ENCODE results near the gene TRIM41.

Gene TRIM41

GRCh38 chr5:181221105-181221791 lies 1.8 kb upstream of the TRIM41 start:
- DNase-seq (ENCODE audit: low read depth), result peak; percentile 23
- no peak for TF ChIP-seq CTCF (IDR thresholded peaks at IDR 0.05; ENCODE audit: insufficient read depth, low read depth, low read length, missing control alignments)
- H3K4me3 ChIP-seq (ENCODE audit: low read length), result no peak overlapping the region

GRCh38 chr5:181221792-181222629 lies 1.1 kb upstream of the TRIM41 start:
- TF ChIP-seq CTCF (IDR thresholded peaks at IDR 0.05; ENCODE audit: insufficient read depth, low read depth, low read length, missing control alignments), result no peak
- DNase-seq (ENCODE audit: low read depth), result peak; percentile 95
- H3K4me3 ChIP-seq (ENCODE audit: low read length), result peak overlapping the region; percentile 81

- H3K4me3 ChIP-seq (ENCODE audit: low read length), result peak overlapping the region; percentile 81
- DNase-seq (ENCODE audit: low read depth), result no peak
- no peak for TF ChIP-seq CTCF (IDR thresholded peaks at IDR 0.05; ENCODE audit: insufficient read depth, low read depth, low read length, missing control alignments)
Observed at GRCh38 chr5:181222630-181223057, 437 bp upstream of the TRIM41 start.

- no peak for TF ChIP-seq CTCF (IDR thresholded peaks at IDR 0.05; ENCODE audit: insufficient read depth, low read depth, low read length, missing control alignments)
- DNase-seq (ENCODE audit: low read depth), result no peak
- H3K4me3 ChIP-seq (ENCODE audit: low read length), result peak overlapping the region; percentile 81
Observed at GRCh38 chr5:181223729-181224389, 778 bp downstream of the TRIM41 start.

GRCh38 chr5:181224390-181225229 lies 1.5 kb downstream of the TRIM41 start:
- TF ChIP-seq CTCF (IDR thresholded peaks at IDR 0.05; ENCODE audit: insufficient read depth, low read depth, low read length, missing control alignments), result no peak
- DNase-seq (ENCODE audit: low read depth), result no peak
- H3K4me3 ChIP-seq (ENCODE audit: low read length), result peak overlapping the region; percentile 81

GRCh38 chr5:181229996-181230395 lies 6.9 kb downstream of the TRIM41 start:
- TF ChIP-seq CTCF (IDR thresholded peaks at IDR 0.05; ENCODE audit: insufficient read depth, low read depth, low read length, missing control alignments), result no peak
- no peak for DNase-seq (ENCODE audit: low read depth)
- H3K4me3 ChIP-seq (ENCODE audit: low read length), result no peak overlapping the region
